NCI-H1092 (cell line): ENCODE results near the gene GK.
"Not testable (repeated sequence)": the region's sequence is repeated elsewhere in the genome, so short reads cannot be mapped to it uniquely, and the experiment has no call there.

Experiments
- DNase-seq: peaks from one replicate; lab custom pipeline; 2025; lab: John Stamatoyannopoulos, UW

The GK gene

GRCh38 chrX:30653415-30654131 lies at the start of gene GK:
TSS of gene GK (plus strand) at chrX:30653423. CDS start at chrX:30653538, 115 bp downstream.
- DNase-seq = no peak

- no peak for DNase-seq
These were observed 46.1 kb upstream of the GK start for GRCh38 chrX:30607155-30607554.

DNA sequence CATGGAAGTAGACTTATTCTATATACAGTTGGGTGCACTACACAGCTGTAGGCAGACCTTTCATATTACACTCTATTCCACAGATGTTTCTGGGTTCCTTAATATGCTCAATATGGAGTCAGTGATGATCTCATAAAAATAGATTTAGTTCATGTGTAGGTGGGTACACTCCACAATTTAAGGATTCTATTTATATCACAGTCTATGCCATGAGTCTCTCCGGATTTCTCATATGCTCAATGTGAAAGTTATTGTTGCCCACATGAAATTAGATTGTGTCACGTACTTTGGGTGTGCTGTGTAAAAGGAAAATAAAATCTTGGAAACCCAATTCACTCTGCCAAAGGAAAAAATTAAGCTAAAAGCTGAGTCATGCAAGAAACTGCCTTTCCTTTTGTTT lies 43.2 kb upstream of the GK start:
- DNase-seq = no peak

GRCh38 chrX:30612250-30612655 lies 41.0 kb upstream of the GK start:
- DNase-seq = peak; percentile 37

GRCh38 chrX:30613721-30614120 lies 39.5 kb upstream of the GK start:
- DNase-seq = no peak

DNA sequence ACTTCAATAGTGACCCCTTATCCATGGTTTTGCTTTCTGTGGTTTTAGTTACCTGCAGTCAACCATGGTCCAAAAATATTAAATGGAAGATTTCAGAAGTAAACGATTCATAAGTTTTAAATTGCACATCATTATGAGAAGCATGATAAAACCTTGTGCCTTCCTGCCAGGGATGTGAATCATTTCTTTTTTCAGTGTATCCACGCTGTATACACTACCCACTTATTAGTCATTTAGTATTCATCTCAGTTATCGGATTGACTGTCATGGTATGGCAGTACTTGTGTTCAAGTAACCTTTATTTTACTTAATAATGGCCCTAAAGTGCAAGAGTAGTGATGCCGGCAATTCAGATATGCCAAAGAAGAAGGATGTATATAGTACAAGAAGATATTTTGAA lies 38.0 kb upstream of the GK start:
- DNase-seq = no peak

DNA sequence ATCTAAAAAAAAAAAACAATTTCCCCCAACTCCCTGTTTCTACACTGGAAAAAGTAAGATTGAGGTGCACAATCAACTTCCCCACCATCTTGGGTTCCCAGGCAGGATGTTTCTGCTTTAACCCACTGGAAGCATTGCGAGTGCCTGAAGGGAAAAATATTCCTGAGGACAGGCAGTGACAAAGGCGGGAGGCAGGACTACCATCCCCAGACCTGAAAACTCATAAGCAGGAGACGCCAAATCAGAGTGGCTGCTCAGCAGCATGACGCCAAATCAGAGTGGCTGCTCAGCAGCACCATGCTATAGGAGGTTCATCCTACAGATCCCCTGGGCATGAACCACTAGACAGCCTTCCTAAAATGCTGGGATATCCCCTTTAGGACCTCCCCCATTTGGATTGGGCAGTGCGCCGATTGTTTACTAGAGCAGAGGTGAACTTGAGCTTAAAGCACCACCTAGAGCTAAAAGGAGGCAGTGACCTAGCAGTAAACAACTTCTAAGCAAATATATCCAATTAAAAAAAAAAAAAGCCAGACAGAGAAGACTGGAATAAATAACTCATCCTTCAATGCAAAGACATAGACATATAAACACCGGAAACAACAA lies 35.0 kb upstream of the GK start:
- DNase-seq = no peak

DNA sequence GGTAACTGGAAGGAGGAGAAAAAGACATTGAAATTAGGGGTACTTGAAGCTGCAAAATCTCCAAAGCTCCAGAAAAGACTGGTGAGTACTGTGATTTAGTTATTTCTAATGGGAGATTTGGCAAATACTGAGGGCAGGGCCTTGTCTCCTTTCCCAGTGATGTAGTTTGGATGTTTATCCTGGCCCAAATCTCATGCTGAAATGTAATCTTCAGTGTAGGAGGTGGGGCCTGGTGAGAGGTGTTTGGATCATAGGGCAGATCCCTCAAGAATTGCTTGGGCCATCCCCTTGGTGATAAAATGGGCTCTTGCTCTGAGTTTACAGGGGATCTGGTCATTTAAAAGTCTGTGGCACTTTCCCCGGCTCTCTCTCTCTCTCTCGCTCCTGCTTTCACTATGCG lies 33.1 kb upstream of the GK start:
- no peak for DNase-seq

DNA sequence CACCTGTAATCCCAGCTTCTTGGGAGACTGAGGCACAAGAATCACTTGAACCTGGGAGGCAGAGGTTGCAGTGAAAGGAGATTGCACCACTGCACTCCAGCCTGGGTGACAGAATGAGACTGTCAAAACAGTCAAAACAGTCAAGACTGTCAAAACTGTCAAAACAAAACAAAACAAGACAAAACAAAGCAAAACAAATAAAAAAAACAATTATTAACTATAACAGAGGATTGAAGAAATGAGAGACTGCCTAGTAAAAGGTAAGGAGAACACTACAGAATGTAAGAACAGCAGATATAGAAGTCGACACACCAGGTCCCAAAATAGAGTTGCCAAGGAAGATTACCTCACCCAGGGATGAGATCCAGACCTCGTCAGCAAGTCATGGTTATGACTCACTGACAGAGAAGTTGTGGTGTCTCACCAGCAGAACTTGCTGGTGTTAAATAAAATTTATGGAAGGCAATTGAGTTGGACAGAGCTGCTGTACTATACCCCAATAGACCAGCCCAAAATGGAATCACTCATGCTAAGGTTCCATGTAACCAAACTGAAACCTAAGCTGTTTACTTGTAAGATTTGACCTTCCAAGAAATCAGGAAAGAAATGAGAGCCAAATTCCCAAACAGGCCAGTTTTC lies 32.1 kb upstream of the GK start:
- no peak for DNase-seq

- no peak for DNase-seq
These were observed 30.9 kb upstream of the GK start for GRCh38 chrX:30622361-30622760.

DNA sequence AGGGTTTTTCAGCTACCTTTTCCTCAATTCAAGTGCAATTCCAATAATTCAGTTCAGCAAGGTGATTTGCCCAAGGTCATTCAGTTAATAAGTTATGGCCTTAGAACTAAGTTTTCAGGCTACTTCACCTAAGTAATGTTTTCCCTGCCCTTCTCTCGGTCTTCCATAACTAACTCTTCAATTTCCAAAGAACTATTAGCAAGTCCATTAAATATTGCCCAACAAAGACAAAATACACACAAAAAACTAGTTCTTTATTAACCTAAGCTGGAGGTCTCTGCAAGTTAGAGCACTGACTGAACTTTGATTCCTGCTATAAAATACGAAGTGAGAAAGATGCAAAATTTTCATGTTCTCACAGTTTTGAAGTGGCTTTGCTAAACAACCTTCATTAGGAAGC lies 26.8 kb upstream of the GK start:
- DNase-seq = no peak

- no peak for DNase-seq
These were observed 25.2 kb upstream of the GK start for GRCh38 chrX:30627818-30628652.

- DNase-seq = not testable (repeated sequence)
These were observed 19.2 kb upstream of the GK start for GRCh38 chrX:30634070-30634469.

- DNase-seq = no peak
These were observed 17.6 kb upstream of the GK start for GRCh38 chrX:30635630-30636029.

DNA sequence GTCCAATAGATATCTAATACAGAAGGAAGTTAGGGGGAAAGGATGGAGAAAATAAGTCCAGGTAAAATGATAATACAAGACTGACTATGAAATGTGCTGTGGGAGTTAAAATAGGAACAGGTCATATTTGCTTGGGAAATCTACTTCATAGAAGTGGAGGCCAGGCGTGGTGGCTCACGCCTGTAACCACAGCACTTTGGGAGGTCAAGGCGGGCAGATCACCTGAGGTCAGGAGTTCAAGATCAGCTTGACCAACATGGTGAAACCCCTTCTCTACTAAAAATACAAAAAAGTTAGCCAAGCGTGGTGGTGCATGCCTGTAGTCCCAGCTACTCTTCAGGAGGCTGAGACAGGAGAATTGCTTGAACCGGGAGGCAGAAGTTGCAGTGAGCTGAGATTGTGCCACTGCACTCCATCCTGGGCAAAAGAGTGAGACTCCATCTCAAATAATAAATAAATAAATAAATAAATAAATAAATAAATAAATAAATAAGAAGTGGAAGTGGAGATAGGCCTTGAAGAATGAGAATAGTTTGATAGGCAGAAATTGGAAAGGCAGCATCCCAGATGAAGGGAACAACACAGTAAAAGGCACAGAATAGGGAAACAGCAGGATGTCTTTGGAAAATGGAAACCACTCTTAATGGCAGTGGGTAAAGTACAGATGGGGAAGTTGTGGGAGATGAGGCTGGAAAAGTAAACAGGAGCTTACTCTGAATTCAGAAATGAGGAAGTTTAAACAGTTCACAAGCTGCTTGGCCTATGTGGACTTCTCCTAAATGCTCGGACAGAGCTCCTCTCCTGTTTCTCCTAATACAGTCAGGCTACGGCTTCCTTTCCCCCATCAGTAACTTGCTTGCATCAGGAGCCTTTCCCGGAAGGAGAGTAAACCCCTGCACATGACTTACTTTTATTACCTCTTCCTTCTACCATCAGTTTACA lies 15.1 kb upstream of the GK start:
- no peak for DNase-seq

DNA sequence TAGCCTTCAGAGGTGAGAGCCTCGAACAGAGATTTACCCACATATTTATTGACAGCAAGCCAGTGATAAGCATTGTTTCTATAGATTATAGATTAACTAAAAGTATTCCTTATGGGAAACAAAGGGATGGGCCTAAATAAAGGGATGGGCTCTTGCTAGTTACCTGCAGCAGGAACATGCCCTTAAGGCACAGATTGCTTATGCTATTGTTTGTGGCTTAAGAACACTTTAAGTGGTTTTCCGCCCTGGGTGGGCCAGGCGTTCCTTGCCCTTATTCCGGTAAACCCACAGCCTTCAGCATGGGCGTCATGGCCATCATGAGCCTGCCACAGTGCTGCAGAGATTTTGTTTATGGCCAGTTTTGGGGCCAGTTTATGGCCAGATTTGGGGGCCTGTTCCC lies 13.5 kb upstream of the GK start:
- not testable (repeated sequence) for DNase-seq

- no peak for DNase-seq
These were observed 10.6 kb upstream of the GK start for GRCh38 chrX:30642642-30643041.

- no peak for DNase-seq
These were observed 9.9 kb upstream of the GK start for GRCh38 chrX:30643313-30643821.

GRCh38 chrX:30649859-30650258 lies 3.4 kb upstream of the GK start:
- DNase-seq = no peak

DNA sequence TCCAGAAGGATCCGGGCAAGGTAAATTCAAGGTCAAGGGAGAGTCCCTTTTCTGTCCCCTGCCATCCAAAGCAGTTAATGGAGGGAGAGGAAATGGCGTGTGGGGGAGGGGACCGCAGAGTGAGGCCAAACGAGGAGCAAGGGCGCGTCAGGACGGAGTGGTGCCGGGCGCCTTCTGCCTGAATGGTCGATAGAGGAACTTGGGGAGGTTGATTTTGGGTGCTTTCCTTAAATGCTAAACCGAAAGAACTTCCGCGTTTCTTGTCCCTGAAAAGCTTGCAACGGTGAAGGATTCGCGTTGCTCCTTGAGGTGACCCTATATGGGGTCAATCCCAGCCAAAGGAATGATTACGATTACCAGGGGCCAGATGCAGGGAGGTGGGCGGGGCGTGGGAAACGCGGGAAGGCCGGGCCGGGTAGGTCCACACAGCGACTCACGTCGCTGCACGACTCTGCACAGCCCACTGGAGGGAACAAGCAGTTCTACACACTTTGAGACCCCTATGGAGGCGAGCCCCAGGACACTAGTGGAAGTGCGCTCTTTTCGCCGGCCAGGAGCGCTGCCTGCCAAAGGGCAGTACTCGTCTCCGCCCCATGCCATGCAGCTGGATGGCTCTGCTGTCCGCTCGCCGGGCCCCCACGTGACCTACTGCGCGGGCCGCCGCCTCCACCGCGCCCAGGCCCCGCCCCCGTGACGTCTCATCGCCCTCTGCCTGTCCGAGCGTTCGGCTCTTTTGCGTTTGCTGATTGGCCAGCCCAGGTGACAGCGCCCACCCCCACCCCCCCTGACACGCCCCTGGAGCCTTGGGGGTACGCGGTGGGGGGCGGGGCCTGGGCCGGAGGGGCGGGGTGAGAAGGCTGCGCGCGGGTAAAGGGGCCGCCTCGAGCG lies 452 bp upstream of the GK start:
- peak; percentile 93 for DNase-seq
